Measurements from ENCODE around the gene TCEA2. TPM values are rescaled to one million over a fixed set of nuclear protein-coding genes. Genes with fewer than 3 reads are reported as not detected.
"Not testable (repeated sequence)": the region's sequence is repeated elsewhere in the genome, so short reads cannot be mapped to it uniquely, and the experiment has no call there.

Gene TCEA2
- total RNA-seq, 3 donors from 2014 or later (not counting 1 experiment from before 2014, with no cell fraction given) = 25.0 to 28.7 (median 28.5) TPM

GRCh38 chr20:64083804-64084684, 21.0 kb downstream of the TCEA2 start, which contains the start of gene LKAAEAR1:
Gene LKAAEAR1 (minus strand): TSS chr20:64084398. CDS start chr20:64084219, 179 bp downstream.
- H3K27me3 Mint-ChIP-seq (ENCODE audit: low read depth in 2 of 2) = peaks cover 18 to 19% of the 10 kb centered on the region in 2 donors
- H3K9me3 Mint-ChIP-seq = no peaks in the 10 kb centered on the region
- ATAC-seq = no peak
- peaks cover 35% of the 10 kb centered on the region for H3K4me1 ChIP-seq (ENCODE audit: control insufficient read depth, insufficient read depth, low read length)
- H3K27ac Mint-ChIP-seq = peak within 1 kb of the TSS in 1 of 2 donors; percentile 38
- H3K4me3 ChIP-seq (ENCODE audit: low read length) = no peak within 1 kb of the TSS
- intact Hi-C loops (cut with micrococcal nuclease) = loop anchor here (2.0 kb wide), 1 partner anchor 37 kb away; no protein-coding TSS in a partner anchor
- H3K9me3 ChIP-seq (ENCODE audit: control insufficient read depth, insufficient read depth, low read length) = peaks cover 4% of the 10 kb centered on the region
- no peaks in the 10 kb centered on the region for H3K36me3 Mint-ChIP-seq
- 2% methylated on average over 86 of the region's 86 CpGs for WGBS (ENCODE audit: insufficient coverage)
- no peaks in the 10 kb centered on the region for H3K36me3 ChIP-seq (ENCODE audit: control insufficient read depth, insufficient read depth, low read length)
- H3K27ac ChIP-seq (ENCODE audit: low read length) = no peak within 1 kb of the TSS
- H3K27me3 ChIP-seq (ENCODE audit: control insufficient read depth, insufficient read depth, low read length) = peaks cover 12% of the 10 kb centered on the region
- H3K4me1 Mint-ChIP-seq = peaks cover 15 to 31% of the 10 kb centered on the region in 2 donors
- peak within 1 kb of the TSS; percentile 92 for H3K4me3 Mint-ChIP-seq
- peak in 1 of 2 donors; percentile 40 for DNase-seq
- TF ChIP-seq, protein P1, sequence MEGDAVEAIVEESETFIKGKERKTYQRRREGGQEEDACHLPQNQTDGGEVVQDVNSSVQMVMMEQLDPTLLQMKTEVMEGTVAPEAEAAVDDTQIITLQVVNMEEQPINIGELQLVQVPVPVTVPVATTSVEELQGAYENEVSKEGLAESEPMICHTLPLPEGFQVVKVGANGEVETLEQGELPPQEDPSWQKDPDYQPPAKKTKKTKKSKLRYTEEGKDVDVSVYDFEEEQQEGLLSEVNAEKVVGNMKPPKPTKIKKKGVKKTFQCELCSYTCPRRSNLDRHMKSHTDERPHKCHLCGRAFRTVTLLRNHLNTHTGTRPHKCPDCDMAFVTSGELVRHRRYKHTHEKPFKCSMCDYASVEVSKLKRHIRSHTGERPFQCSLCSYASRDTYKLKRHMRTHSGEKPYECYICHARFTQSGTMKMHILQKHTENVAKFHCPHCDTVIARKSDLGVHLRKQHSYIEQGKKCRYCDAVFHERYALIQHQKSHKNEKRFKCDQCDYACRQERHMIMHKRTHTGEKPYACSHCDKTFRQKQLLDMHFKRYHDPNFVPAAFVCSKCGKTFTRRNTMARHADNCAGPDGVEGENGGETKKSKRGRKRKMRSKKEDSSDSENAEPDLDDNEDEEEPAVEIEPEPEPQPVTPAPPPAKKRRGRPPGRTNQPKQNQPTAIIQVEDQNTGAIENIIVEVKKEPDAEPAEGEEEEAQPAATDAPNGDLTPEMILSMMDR (IDR thresholded peaks at IDR 0.05) = peak; percentile 4

GRCh38 chr20:64084685-64085152, 21.7 kb downstream of the TCEA2 start:
- H3K27me3 ChIP-seq (ENCODE audit: control insufficient read depth, insufficient read depth, low read length) = peaks cover 12% of the 10 kb centered on the region
- no peaks in the 10 kb centered on the region for H3K36me3 Mint-ChIP-seq
- peak overlapping the region; percentile 92 for H3K4me3 Mint-ChIP-seq
- peak overlapping the region in 1 of 2 donors; percentile 38 for H3K27ac Mint-ChIP-seq
- intact Hi-C loops (cut with micrococcal nuclease) = no loop called here
- no peaks in the 10 kb centered on the region for H3K9me3 Mint-ChIP-seq
- no peak overlapping the region for H3K27ac ChIP-seq (ENCODE audit: low read length)
- peaks cover 35% of the 10 kb centered on the region for H3K4me1 ChIP-seq (ENCODE audit: control insufficient read depth, insufficient read depth, low read length)
- H3K27me3 Mint-ChIP-seq (ENCODE audit: low read depth in 2 of 2) = peaks cover 18 to 19% of the 10 kb centered on the region in 2 donors
- ATAC-seq = no peak
- no peaks in the 10 kb centered on the region for H3K36me3 ChIP-seq (ENCODE audit: control insufficient read depth, insufficient read depth, low read length)
- no peak overlapping the region for H3K4me3 ChIP-seq (ENCODE audit: low read length)
- 22% methylated on average over 23 of the region's 23 CpGs for WGBS (ENCODE audit: insufficient coverage)
- peaks cover 15 to 30% of the 10 kb centered on the region in 2 donors for H3K4me1 Mint-ChIP-seq
- TF ChIP-seq, protein P1 (IDR thresholded peaks at IDR 0.05) = no peak
- no peak for DNase-seq
- peaks cover 4% of the 10 kb centered on the region for H3K9me3 ChIP-seq (ENCODE audit: control insufficient read depth, insufficient read depth, low read length)

DNA sequence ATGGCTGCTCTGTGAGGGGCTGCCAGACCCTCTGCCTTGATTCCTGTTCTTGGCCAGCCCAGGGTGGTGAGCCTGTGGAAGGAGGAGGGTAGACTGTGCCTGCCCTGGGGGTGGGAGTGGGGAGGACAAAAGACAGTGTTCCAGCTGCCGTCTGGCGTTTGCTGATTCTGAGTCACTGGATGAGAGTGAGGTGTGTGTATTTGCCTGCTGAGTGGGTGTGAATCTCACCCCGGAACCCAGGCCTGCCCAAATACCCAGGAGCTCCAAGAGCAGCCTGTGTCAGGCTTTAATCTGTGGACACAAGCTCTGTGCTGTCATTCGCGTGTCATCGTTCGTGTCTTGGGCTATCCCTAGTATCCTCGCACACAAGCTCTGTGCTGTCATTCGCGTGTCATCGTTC, 23.8 kb downstream of the TCEA2 start:
- H3K4me3 ChIP-seq (ENCODE audit: low read length) = no peak overlapping the region
- Mint-ChIP-seq H3K27ac (no peak overlapping the region), H3K4me3 (no peak overlapping the region), H3K36me3 (no peaks in the 10 kb centered on the region), H3K27me3 (ENCODE audit: low read depth in 2 of 2) (peaks cover 18 to 19% of the 10 kb centered on the region in 2 donors), H3K4me1 (peaks cover 12 to 21% of the 10 kb centered on the region in 2 donors), H3K9me3 (no peaks in the 10 kb centered on the region)
- no peak overlapping the region for H3K27ac ChIP-seq (ENCODE audit: low read length)
- peaks cover 4% of the 10 kb centered on the region for H3K9me3 ChIP-seq (ENCODE audit: control insufficient read depth, insufficient read depth, low read length)
- ATAC-seq = no peak
- H3K36me3 ChIP-seq (ENCODE audit: control insufficient read depth, insufficient read depth, low read length) = no peaks in the 10 kb centered on the region
- no peak for DNase-seq
- peaks cover 12% of the 10 kb centered on the region for H3K27me3 ChIP-seq (ENCODE audit: control insufficient read depth, insufficient read depth, low read length)
- intact Hi-C loops (cut with micrococcal nuclease) = no loop called here
- 98% methylated on average over 3 of the region's 11 CpGs for WGBS (ENCODE audit: insufficient coverage)
- peaks cover 22% of the 10 kb centered on the region for H3K4me1 ChIP-seq (ENCODE audit: control insufficient read depth, insufficient read depth, low read length)
- TF ChIP-seq, protein P1 (IDR thresholded peaks at IDR 0.05) = no peak

GRCh38 chr20:64087226-64087825, 24.3 kb downstream of the TCEA2 start:
- H3K27ac Mint-ChIP-seq; H3K36me3 ChIP-seq (ENCODE audit: control insufficient read depth, insufficient read depth, low read length); H3K9me3 Mint-ChIP-seq; H3K4me3 ChIP-seq (ENCODE audit: low read length); H3K36me3 Mint-ChIP-seq; intact Hi-C loops (cut with micrococcal nuclease); H3K9me3 ChIP-seq (ENCODE audit: control insufficient read depth, insufficient read depth, low read length); DNase-seq; H3K27ac ChIP-seq (ENCODE audit: low read length); H3K4me3 Mint-ChIP-seq; ATAC-seq: not testable (repeated sequence)
- Histone ChIP-seq H3K4me1 (ENCODE audit: control insufficient read depth, insufficient read depth, low read length) (peaks cover 18% of the 10 kb centered on the region), H3K27me3 (ENCODE audit: control insufficient read depth, insufficient read depth, low read length) (peaks cover 12% of the 10 kb centered on the region)
- peaks cover 18 to 19% of the 10 kb centered on the region in 2 donors for H3K27me3 Mint-ChIP-seq (ENCODE audit: low read depth in 2 of 2)
- peaks cover 10 to 16% of the 10 kb centered on the region in 2 donors for H3K4me1 Mint-ChIP-seq
- WGBS (ENCODE audit: insufficient coverage) = no CpG with 5 or more reads among the region's 36 CpGs

- peaks cover 12% of the 10 kb centered on the region for H3K27me3 ChIP-seq (ENCODE audit: control insufficient read depth, insufficient read depth, low read length)
- intact Hi-C loops (cut with micrococcal nuclease); H3K36me3 ChIP-seq (ENCODE audit: control insufficient read depth, insufficient read depth, low read length); H3K4me3 ChIP-seq (ENCODE audit: low read length); H3K9me3 ChIP-seq (ENCODE audit: control insufficient read depth, insufficient read depth, low read length); H3K4me3 Mint-ChIP-seq; H3K9me3 Mint-ChIP-seq; ATAC-seq; H3K27ac ChIP-seq (ENCODE audit: low read length); H3K36me3 Mint-ChIP-seq; H3K4me1 Mint-ChIP-seq; H3K27ac Mint-ChIP-seq; H3K4me1 ChIP-seq (ENCODE audit: control insufficient read depth, insufficient read depth, low read length); DNase-seq: not testable (repeated sequence)
- H3K27me3 Mint-ChIP-seq (ENCODE audit: low read depth in 2 of 2) = peaks cover 18 to 19% of the 10 kb centered on the region in 2 donors
These were observed 25.6 kb downstream of the TCEA2 start for GRCh38 chr20:64088586-64088985.

All from natural killer cell (primary cell).